Gastrocnemius medialis (tissue), 4 donors: Measurements from ENCODE around the gene PLD4. TPM values are rescaled to one million over a fixed set of nuclear protein-coding genes. Genes with fewer than 3 reads are reported as not detected.

Experiments used
- ATAC-seq, 2 donors: fragments of 150-250 bp; one replicate each; pipeline ENCODE4 v1.9.1; 2016
- DNase-seq, 2 donors: peaks; one replicate each; pipeline ENCODE4 v3.0.0-alpha.2; 2019
- H3K27ac ChIP-seq, 4 donors: fragments of 200-600 bp; sonication (generic); 1 replicate in 1 of 4; 2 replicates in 3 of 4; pipeline ENCODE4 v1.5.1; 2016 to 2018; ENCODE audit warnings: mild to moderate bottlenecking in 2 of 4, moderate library complexity in 1 of 4
- H3K27me3 ChIP-seq, 3 donors: fragments of 200-600 bp; sonication (generic) in 2 of 3; 1 replicate in 1 of 3; 2 replicates in 2 of 3; pipeline versions ENCODE4 v1.5.1 to v1.6.0; 2016 to 2019; ENCODE audit warnings: mild to moderate bottlenecking in 1 of 3, moderate library complexity in 1 of 3
- H3K36me3 ChIP-seq, 2 donors: fragments of 200-600 bp; sonication (generic) in 1 of 2; one replicate each; pipeline ENCODE4 v1.5.1; 2017 to 2018
- H3K4me1 ChIP-seq, 2 donors: fragments of 200-600 bp; sonication (generic) in 1 of 2; one replicate each; pipeline ENCODE4 v1.5.1; 2016 to 2017; ENCODE audit warnings: mild to moderate bottlenecking in 2 of 2
- H3K4me3 ChIP-seq, 4 donors: fragments of 200-600 bp; sonication (generic) in 3 of 4; 1 replicate in 1 of 4; 2 replicates in 3 of 4; pipeline ENCODE4 v1.5.1; 2016 to 2019; ENCODE audit warnings: mild to moderate bottlenecking in 2 of 4
- H3K9me3 ChIP-seq, 3 donors: fragments of 200-600 bp; sonication (generic) in 2 of 3; 1 replicate in 1 of 3; 2 replicates in 2 of 3; pipeline ENCODE4 v1.5.1; 2016 to 2019
- CTCF ChIP-seq, 5 experiments: fragments of 450-650 bp in 3 of 5; fragments of 200-600 bp in 2 of 5; sonication (generic) in 2 of 5; IDR thresholded peaks in 4 of 5; conservative IDR thresholded peaks in 1 of 5; 1 replicate in 4 of 5; 2 replicates in 1 of 5; pipeline ENCODE4 v1.5.1; 2016 to 2019; ENCODE audit warnings: antibody characterized with exemption in 5 of 5, mild to moderate bottlenecking in 3 of 5, moderate library complexity in 3 of 5
- POLR2A ChIP-seq, 2 donors: fragments of 450-650 bp; IDR thresholded peaks; one replicate each; pipeline ENCODE4 v1.6.1; 2017; ENCODE audit warnings: antibody characterized with exemption in 2 of 2, mild to moderate bottlenecking in 2 of 2, moderate library complexity in 2 of 2
- in situ Hi-C, 4 donors: fragments of 200-750 bp; cut with MboI; loops; one replicate each; pipeline versions ENCODE4 v1.15.0 to v1.8.0; 2017; ENCODE audit warnings: low sequenced_read_pairs in 4 of 4
- intact Hi-C: fragments of 100-400 bp; cut with DNase I; formaldehyde crosslinking; loops from one replicate; pipeline ENCODE4 v1.15.1; 2023; ENCODE audit warnings: low total_unique reads
- total RNA-seq, 4 donors: library from RNA; depleted of rRNA; stranded (reverse); fragments of >200 nt; gene quantifications; one replicate each; pipeline versions ENCODE4 v1.1.0 to v1.2.3, GENCODE V29; 2016

Gene PLD4
- total RNA-seq, 4 donors from 2014 or later, result not detected

- Histone ChIP-seq H3K4me3 (peak overlapping the region in 1 of 4 donors; percentile 19), H3K27me3 (peaks cover 8 to 18% (median 17%) of the 10 kb centered on the region in 3 donors), H3K27ac (peak overlapping the region in 2 of 4 donors; percentile 64 to 71), H3K36me3 (no peaks in the 10 kb centered on the region), H3K4me1 (peaks cover 8 to 10% of the 10 kb centered on the region in 2 donors), H3K9me3 (no peaks in the 10 kb centered on the region)
- no peak for ATAC-seq
- no peak for DNase-seq
- TF ChIP-seq CTCF (IDR thresholded peaks at IDR 0.05 in 4 of 5, conservative IDR thresholded peaks at IDR 0.05 in 1 of 5) (no peak), POLR2A (IDR thresholded peaks at IDR 0.05) (no peak)
- in situ Hi-C loops, result loop anchor here in 3 of 4 donors (5.0 kb wide), 1 partner anchor 78 kb away; no protein-coding TSS in a partner anchor
- intact Hi-C loops, result no loop called here
These were observed 45.1 kb downstream of the PLD4 start for GRCh38 chr14:104969741-104970230.

GRCh38 chr14:104970231-104971068, 45.8 kb downstream of the PLD4 start:
- Histone ChIP-seq H3K4me1 (peaks cover 8 to 10% of the 10 kb centered on the region in 2 donors), H3K27me3 (peaks cover 8 to 18% (median 17%) of the 10 kb centered on the region in 3 donors), H3K9me3 (no peaks in the 10 kb centered on the region), H3K4me3 (peak overlapping the region in 1 of 4 donors; percentile 19), H3K27ac (peak overlapping the region; percentile 49 to 71 (median 60)), H3K36me3 (no peaks in the 10 kb centered on the region)
- peak; percentile 43 to 74 for DNase-seq
- intact Hi-C loops (no loop called here), in situ Hi-C loops (loop anchor here in 3 of 4 donors (5.0 kb wide), 1 partner anchor 77 kb away; no protein-coding TSS in a partner anchor)
- peak in 1 of 2 donors; percentile 34 for TF ChIP-seq POLR2A (IDR thresholded peaks at IDR 0.05)
- TF ChIP-seq CTCF (IDR thresholded peaks at IDR 0.05 in 4 of 5, conservative IDR thresholded peaks at IDR 0.05 in 1 of 5), result no peak
- peak in 1 of 2 donors; percentile 41 for ATAC-seq

DNA sequence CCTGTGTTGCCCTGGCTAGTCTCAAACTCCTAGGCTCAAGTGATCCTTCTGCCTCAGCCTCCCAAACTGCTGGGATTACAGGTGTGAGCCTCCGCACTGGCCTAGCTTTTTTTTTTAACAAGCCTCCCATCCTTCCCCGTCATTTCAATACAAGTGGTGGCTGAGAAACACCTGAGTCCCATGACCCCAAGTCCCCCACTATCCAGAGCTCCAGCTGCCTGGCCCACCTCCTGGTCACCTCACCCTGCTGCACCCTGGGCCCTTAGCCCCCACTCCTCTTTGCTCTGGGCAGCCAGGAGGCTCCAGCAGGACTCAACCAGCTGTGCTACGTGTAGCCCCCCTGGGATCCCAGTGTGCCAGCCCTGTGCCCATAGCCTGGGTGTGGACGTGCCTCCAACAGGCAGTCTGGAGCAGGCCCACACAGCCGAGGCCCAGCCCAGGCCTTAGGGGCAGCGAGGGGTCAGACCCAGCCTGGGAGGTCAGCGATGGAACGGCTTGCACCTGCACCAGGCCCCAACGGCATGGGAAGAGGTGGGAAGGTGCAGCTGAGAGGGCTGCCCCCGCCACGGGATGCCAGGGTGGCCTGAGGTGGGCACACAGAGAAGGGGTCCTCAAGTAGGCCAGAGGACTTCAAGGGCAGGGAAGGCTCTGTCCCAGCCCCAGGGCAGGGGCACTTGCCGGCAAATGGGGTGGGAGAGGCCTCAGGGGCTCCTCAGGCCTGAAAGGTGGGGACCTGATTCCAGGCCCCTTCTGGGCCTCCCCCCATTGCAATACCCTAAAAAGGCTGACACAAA, 47.0 kb downstream of the PLD4 start:
- H3K27me3 ChIP-seq, result peaks cover 8 to 14% (median 12%) of the 10 kb centered on the region in 3 donors
- no peaks in the 10 kb centered on the region for H3K9me3 ChIP-seq
- peaks cover 8 to 14% of the 10 kb centered on the region in 2 donors for H3K4me1 ChIP-seq
- H3K27ac ChIP-seq, result peak overlapping the region; percentile 55 to 79 (median 64)
- TF ChIP-seq CTCF (IDR thresholded peaks at IDR 0.05 in 4 of 5, conservative IDR thresholded peaks at IDR 0.05 in 1 of 5) (no peak), POLR2A (IDR thresholded peaks at IDR 0.05) (no peak)
- in situ Hi-C loops, result loop anchor here in 3 of 4 donors (5.0 kb wide), 1 partner anchor 76 kb away; no protein-coding TSS in a partner anchor
- DNase-seq (no peak), ATAC-seq (no peak)
- no peaks in the 10 kb centered on the region for H3K36me3 ChIP-seq
- H3K4me3 ChIP-seq, result no peak overlapping the region
- intact Hi-C loops, result loop anchor here (1.0 kb wide), 1 partner anchor 38 kb away; no protein-coding TSS in a partner anchor

DNA sequence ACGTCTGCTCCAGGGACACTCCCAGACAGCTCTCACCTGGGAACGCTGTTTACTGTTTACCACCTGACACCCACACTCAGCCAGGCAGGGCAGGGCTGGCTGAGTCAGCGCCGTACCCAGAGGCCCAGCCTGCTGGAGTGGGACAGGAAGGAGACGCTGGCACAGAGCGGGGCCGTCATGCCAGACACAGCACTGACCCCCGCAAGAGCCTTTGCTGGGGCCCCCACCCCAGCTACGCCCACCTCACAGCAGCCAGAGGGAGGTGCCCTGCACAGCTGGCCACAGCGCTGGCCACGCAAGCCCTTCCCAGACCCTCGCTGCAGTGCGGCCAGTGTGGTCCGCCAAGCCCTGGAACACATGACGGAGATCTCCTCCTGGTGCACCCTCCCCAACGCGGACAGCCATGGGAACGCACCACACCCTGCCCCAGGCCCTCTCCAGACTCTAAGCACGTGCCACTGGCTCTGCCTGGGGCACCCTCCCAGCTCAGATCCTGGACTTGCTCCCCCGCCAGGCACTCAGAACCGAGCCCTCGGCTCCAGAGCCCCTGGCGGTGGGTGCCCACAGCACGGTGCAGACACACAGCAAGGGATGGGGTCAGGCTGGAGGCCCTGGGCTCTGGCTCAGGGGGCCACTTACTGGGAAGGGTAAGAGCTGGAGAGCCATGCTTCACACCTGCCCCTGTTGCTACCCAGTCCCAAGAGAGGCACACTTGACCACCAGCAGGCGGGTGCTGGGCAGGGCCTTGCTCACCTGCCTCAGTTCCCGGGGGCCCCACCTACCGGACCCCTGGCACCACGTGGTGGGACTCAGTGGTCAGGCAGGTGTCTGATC, 47.8 kb downstream of the PLD4 start:
- H3K9me3 ChIP-seq, result no peaks in the 10 kb centered on the region
- H3K27ac ChIP-seq, result peak overlapping the region; percentile 64 to 79 (median 70)
- no peak overlapping the region for H3K4me3 ChIP-seq
- ATAC-seq (peak; percentile 34 to 48), DNase-seq (peak; percentile 35 to 61)
- peaks cover 3 to 12% (median 12%) of the 10 kb centered on the region in 3 donors for H3K27me3 ChIP-seq
- peaks cover 11 to 14% of the 10 kb centered on the region in 2 donors for H3K4me1 ChIP-seq
- in situ Hi-C loops (loop anchor here in 3 of 4 donors (5.0 kb wide), 1 partner anchor 75 kb away; no protein-coding TSS in a partner anchor), intact Hi-C loops (loop anchor here (1.0 kb wide), 1 partner anchor 39 kb away; no protein-coding TSS in a partner anchor)
- H3K36me3 ChIP-seq, result no peaks in the 10 kb centered on the region
- TF ChIP-seq POLR2A (IDR thresholded peaks at IDR 0.05) (no peak), CTCF (IDR thresholded peaks at IDR 0.05 in 4 of 5, conservative IDR thresholded peaks at IDR 0.05 in 1 of 5) (no peak)
